Measurements from ENCODE around the gene C1R. TPM values are rescaled to one million over a fixed set of nuclear protein-coding genes. Genes with fewer than 3 reads are reported as not detected.
"Not testable (repeated sequence)": the region's sequence is repeated elsewhere in the genome, so short reads cannot be mapped to it uniquely, and the experiment has no call there.

Gene C1R
- total RNA-seq, 1 experiment from 2014 or later: 3.5 TPM

DNA sequence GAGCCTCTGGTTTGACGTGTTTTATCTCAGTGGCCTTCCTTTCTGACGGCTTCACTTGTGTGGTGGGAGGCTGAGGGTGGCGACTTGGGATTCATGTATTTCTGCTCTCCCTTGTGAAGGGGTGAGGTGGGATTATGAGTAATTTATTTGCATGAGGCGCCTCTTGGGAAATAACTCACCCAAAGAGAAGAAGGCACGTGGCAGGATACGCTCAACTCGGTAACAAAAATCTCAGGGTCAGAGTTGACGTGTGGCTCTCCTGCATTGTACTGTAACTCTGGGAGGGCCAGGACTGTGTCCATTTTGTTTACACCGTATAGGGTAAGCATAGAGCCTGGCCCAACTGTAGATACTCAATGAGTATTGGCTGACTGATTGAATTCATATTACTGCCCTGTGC, 46.3 kb downstream of the C1R start:
- no peak for DNase-seq (ENCODE audit: extremely low read depth, low read depth)

DNA sequence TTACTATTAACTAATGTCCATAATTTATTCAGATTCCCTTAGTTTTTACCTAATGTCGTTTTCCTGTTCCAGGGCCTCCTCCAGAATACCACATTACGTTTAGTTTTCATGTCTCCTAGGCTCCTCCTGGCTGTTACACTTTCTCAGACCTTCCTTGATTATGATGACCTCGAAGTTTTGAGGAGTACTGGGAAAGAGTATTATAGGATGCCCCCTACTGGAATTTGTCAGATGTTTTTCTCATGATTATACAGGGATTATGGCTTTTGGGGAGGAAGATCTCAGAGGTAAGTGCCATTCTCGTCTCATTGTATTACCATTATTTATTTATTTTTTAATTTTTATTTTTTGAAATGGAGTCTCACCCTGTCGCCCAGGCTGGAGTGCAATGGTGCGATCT, 49.4 kb downstream of the C1R start:
- DNase-seq (ENCODE audit: extremely low read depth, low read depth): peak; percentile 48

DNA sequence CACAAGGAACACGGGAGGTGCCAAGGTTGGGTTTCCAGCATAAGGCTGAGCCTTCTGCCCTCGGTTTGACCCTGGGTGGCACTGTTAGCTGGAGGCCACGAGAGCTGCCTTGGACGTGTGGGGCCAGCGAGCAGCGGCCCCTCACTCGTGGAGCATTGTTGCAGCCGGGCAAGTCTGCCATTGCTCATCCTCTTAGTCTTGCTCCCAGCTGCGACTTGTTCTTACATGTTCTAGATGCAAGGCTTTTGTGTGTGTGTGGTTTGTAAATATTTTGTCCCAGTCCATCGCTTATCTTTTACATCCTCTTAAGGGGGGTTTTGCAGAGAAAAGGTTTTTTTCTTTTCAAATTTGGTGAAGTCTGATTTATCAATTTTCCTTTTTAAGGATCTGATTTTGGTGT, 52.8 kb downstream of the C1R start:
- no peak for DNase-seq (ENCODE audit: extremely low read depth, low read depth)

DNA sequence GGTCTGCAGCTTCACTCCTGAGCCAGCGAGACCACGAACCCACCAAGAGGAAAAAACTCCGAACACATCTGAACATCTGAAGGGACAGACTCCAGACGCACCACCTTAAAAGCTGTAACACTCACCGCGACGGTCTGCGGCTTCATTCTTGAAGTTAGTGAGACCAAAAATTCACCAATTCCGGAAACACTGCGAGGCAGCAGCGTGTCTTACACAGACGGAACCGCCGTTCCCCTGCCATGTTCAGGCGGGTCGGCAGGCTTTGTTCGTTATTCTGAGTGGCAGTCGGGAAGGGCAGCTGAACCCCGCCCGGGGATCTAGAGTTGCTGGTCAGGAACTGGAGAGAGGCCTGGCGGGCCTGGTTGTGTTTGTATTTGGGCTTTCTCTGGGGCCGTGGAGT, 53.7 kb downstream of the C1R start:
- DNase-seq (ENCODE audit: extremely low read depth, low read depth): no peak

DNA sequence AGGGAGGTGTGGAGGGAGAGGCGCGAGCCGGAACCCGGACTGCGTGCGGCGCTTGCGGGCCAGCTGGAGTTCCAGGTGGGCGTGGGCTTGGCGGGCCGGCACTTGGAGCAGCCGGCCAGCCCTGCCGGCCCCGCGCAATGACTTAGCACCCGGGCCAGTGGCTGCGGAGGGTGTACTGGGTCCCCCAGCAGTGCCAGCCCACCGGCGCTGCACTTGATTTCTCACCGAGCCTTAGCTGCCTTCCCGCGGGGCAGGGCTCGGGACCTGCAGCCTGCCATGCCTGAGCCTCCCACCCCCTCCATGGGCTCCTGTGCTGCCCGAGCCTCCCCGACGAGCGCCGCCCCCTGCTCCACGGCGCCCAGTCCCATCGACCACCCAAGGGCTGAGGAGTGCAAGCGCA, 54.8 kb downstream of the C1R start:
- DNase-seq (ENCODE audit: extremely low read depth, low read depth): not testable (repeated sequence)

DNA sequence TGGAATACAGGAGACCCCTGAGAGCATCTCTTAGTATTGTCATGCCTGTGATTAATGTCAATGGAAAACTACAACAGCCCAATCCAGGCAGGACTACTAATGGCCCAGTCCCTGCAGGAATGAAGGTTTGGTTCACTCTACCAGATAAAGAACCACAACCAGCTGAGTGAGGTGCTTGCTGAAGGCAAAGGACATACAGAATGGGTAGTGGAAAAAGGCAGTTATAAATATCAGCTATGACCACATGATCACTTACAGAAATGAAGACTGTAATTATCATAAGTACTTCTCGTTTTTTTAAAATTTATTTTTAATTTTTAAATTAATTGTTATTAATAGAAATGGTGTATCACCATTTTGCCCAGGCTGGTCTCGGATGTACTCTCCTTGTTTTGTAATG, 56.8 kb downstream of the C1R start:
- DNase-seq (ENCODE audit: extremely low read depth, low read depth): no peak

DNA sequence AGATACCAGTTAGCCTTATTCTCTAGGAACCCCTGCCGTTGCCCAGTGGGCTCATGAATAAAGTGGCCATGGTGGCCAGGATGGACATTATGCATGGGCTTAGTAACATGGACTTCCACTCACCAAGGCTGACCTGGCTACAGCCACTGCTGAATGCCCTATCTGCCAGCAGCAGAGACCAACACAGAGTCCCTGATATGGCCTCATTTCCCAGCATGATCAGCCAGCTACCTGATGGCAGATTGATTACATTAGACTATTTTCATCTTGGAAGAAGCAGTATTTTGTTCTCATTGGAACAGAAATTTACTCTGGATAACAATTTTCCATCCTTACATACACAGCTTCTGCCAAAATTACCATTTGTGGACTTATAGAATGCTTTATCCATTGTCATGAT, 57.8 kb downstream of the C1R start:
- DNase-seq (ENCODE audit: extremely low read depth, low read depth): no peak

DNA sequence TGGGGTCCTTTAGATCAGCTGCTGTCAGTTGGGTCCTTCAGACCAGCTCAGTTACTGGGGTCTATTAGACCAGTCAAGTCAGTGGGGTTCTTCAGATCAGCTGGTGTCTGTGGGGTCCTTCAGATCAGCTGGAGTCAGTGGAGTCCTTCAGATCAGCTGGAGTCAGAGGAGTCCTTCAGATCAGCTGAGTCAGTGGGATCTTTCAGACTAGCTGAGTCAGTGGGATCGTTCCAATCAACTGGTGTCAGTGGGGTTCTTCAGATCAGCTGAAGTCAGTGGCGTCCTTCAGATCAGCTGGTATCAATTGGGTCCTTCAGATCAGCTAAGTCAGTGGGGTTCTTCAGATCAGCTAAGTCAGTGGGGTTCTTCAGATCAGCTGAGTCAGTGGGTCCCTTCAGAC, 59.3 kb downstream of the C1R start:
- DNase-seq (ENCODE audit: extremely low read depth, low read depth): no peak

DNA sequence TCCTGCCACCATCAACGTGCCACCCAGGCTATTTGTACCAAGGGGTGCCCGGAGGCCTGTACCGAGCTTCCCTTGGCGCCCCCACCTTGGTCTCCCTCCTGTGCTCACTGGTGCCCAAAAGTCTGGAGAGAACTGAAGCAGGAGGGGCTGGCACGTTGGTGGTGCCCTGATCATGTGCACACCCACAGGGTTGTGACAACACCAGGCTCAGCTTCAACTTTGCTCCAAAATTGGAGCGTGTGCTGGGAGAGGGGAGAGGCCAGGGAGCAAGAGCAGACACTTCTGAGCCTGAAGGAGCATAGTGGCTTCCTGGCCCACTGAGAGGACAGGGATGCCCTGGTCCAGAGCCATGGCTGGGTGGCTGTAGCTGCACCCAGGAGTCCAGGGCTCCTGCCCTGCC, 60.9 kb downstream of the C1R start:
- no peak for DNase-seq (ENCODE audit: extremely low read depth, low read depth)

Small RNA genes within 50 kb of the gene (small RNA-seq; reads per million reads assigned to genes)
- 0 reads per million in 2 experiments for gene AC006512.1
- 0 reads per million in 2 experiments for gene RNU6-485P

Other genes with a start within 250 kb of the C1R start
- gene CDCA3, start 241.2 kb downstream of the C1R start, total RNA-seq (2014; rRNA removed; shearing (Covaris generic)): 31.6 and 33.4 TPM in 2 replicates
- 30.7 and 33.5 TPM in 2 replicates for gene USP5, start 240.3 kb downstream of the C1R start, total RNA-seq (2014; rRNA removed; shearing (Covaris generic))
- 885 and 1,221 TPM in 2 replicates for gene TPI1, start 224.9 kb downstream of the C1R start, total RNA-seq (2014; rRNA removed; shearing (Covaris generic))
- gene SPSB2, start 219.1 kb downstream of the C1R start, total RNA-seq (2014; rRNA removed; shearing (Covaris generic)): 8.1 and 9.1 TPM in 2 replicates
- gene LRRC23, start 187.6 kb downstream of the C1R start, total RNA-seq (2014; rRNA removed; shearing (Covaris generic)): 11.9 and 12.7 TPM in 2 replicates
- 12.4 and 13.2 TPM in 2 replicates for gene ENO2, start 177.9 kb downstream of the C1R start, total RNA-seq (2014; rRNA removed; shearing (Covaris generic))
- gene ATN1, start 164.5 kb downstream of the C1R start, total RNA-seq (2014; rRNA removed; shearing (Covaris generic)): 6.6 and 10.5 TPM in 2 replicates
- gene RNU7-1, start 148.6 kb downstream of the C1R start, total RNA-seq (2014; rRNA removed; shearing (Covaris generic)): not detected in 2 replicates
- 127 and 130 TPM in 2 replicates for gene C12orf57, start 148.4 kb downstream of the C1R start, total RNA-seq (2014; rRNA removed; shearing (Covaris generic))
- gene PTPN6, start 141.1 kb downstream of the C1R start, total RNA-seq (2014; rRNA removed; shearing (Covaris generic)): 3.4 and 5.4 TPM in 2 replicates
- gene PHB2, start 121.8 kb downstream of the C1R start, total RNA-seq (2014; rRNA removed; shearing (Covaris generic)): 277 and 299 TPM in 2 replicates
- gene EMG1, start 121.5 kb downstream of the C1R start, total RNA-seq (2014; rRNA removed; shearing (Covaris generic)): 47.5 and 52.5 TPM in 2 replicates
- gene LPCAT3, start 74.0 kb downstream of the C1R start, total RNA-seq (2014; rRNA removed; shearing (Covaris generic)): 9.3 and 10.6 TPM in 2 replicates
- 21.1 and 21.9 TPM in 2 replicates for gene C1S, start 31.7 kb downstream of the C1R start, total RNA-seq (2014; rRNA removed; shearing (Covaris generic))
- 5.1 and 6.4 TPM in 2 replicates for gene C1RL, start 16.8 kb upstream of the C1R start, total RNA-seq (2014; rRNA removed; shearing (Covaris generic))
- not detected in 2 replicates for gene RBP5, start 36.4 kb upstream of the C1R start, total RNA-seq (2014; rRNA removed; shearing (Covaris generic))
- gene CLSTN3, start 37.9 kb upstream of the C1R start, total RNA-seq (2014; rRNA removed; shearing (Covaris generic)): 5.2 and 6.4 TPM in 2 replicates
- 8.9 and 13.9 TPM in 2 replicates for gene PEX5, start 97.2 kb upstream of the C1R start, total RNA-seq (2014; rRNA removed; shearing (Covaris generic))
- gene ACSM4, start 211.6 kb upstream of the C1R start, total RNA-seq (2014; rRNA removed; shearing (Covaris generic)): not detected in 2 replicates